Measurements from ENCODE around the gene MAPKAP1. TPM values are rescaled to one million over a fixed set of nuclear protein-coding genes. Genes with fewer than 3 reads are reported as not detected.
A peak's percentile ranks its signal among the peaks of the same experiment; 100 is the strongest.

Gene MAPKAP1
- total and polyA plus RNA-seq, 2 of the 13 experiments (the other 11 are each of a cell fraction or from before 2014, with no cell fraction given): 45.0 to 64.3 TPM

GRCh38 chr9:125746017-125746773, 39.2 kb upstream of the MAPKAP1 start (continued):
- peak; percentile 82 for TF ChIP-seq ZNF280D (CRISPR knock-in tag; IDR thresholded peaks at IDR 0.05)
- peak; percentile 87 for TF ChIP-seq ZNF160 (CRISPR knock-in tag; IDR thresholded peaks at IDR 0.05)
- TF ChIP-seq ZNF383 (CRISPR knock-in tag; IDR thresholded peaks at IDR 0.05; ENCODE audit: borderline replicate concordance): no peak
- TF ChIP-seq HOXA7 (CRISPR knock-in tag; IDR thresholded peaks at IDR 0.05): no peak
- TF ChIP-seq ZNF143 (CRISPR knock-in tag; IDR thresholded peaks at IDR 0.05): peak; percentile 71
- TF ChIP-seq, protein P1, sequence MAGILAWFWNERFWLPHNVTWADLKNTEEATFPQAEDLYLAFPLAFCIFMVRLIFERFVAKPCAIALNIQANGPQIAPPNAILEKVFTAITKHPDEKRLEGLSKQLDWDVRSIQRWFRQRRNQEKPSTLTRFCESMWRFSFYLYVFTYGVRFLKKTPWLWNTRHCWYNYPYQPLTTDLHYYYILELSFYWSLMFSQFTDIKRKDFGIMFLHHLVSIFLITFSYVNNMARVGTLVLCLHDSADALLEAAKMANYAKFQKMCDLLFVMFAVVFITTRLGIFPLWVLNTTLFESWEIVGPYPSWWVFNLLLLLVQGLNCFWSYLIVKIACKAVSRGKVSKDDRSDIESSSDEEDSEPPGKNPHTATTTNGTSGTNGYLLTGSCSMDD (CRISPR knock-in tag; IDR thresholded peaks at IDR 0.05): peak; percentile 82; the same call in 1 of the 2 replicates
- TF ChIP-seq RFX5 (IDR thresholded peaks at IDR 0.05; ENCODE audit: low read depth, low read length): no peak
- TF ChIP-seq GRHL1 (CRISPR knock-in tag; conservative IDR thresholded peaks at IDR 0.05): peak; percentile 27; the same call in 1 of the 2 replicates
- no peak for TF ChIP-seq ZNF615 (CRISPR knock-in tag; IDR thresholded peaks at IDR 0.05; ENCODE audit: borderline replicate concordance)
- peak; percentile 95 for TF ChIP-seq ZNF678 (CRISPR knock-in tag; IDR thresholded peaks at IDR 0.05)
- TF ChIP-seq ZNF34 (CRISPR knock-in tag; IDR thresholded peaks at IDR 0.05; ENCODE audit: borderline replicate concordance): no peak; the same call in 1 of the 2 replicates
- peak; percentile 41; the same call in 1 of the 2 replicates for TF ChIP-seq NFE2 (CRISPR knock-in tag; IDR thresholded peaks at IDR 0.05)
- TF ChIP-seq CHD4 (IDR thresholded peaks at IDR 0.05; ENCODE audit: borderline replicate concordance, low read length): no peak
- TF ChIP-seq ZNF570 (CRISPR knock-in tag; IDR thresholded peaks at IDR 0.05; ENCODE audit: borderline replicate concordance): peak; percentile 92; the same call in 1 of the 2 replicates
- TF ChIP-seq ZNF501 (CRISPR knock-in tag; IDR thresholded peaks at IDR 0.05): peak; percentile 95
- TF ChIP-seq HIVEP1 (CRISPR knock-in tag; IDR thresholded peaks at IDR 0.05): peak; percentile 92
- peak; percentile 65 for TF ChIP-seq SAP130 (CRISPR knock-in tag; IDR thresholded peaks at IDR 0.05; ENCODE audit: low read depth)
- TF ChIP-seq ESRRA (CRISPR knock-in tag; IDR thresholded peaks at IDR 0.05; ENCODE audit: low read depth): peak; percentile 77
- TF ChIP-seq MAFG (CRISPR knock-in tag; IDR thresholded peaks at IDR 0.05): no peak
- no peak for TF ChIP-seq HNRNPH1 (optimal IDR thresholded peaks at IDR 0.05; ENCODE audit: low read depth, low read length)
- TF ChIP-seq DPF2 (CRISPR knock-in tag; IDR thresholded peaks at IDR 0.05; ENCODE audit: borderline replicate concordance, low read depth): no peak
- no peak; the same call in none of the 2 replicates for TF ChIP-seq PPARG (CRISPR knock-in tag; conservative IDR thresholded peaks at IDR 0.05)
- peak; percentile 60; the same call in 1 of the 2 replicates for TF ChIP-seq ZNF816 (CRISPR knock-in tag; IDR thresholded peaks at IDR 0.05; ENCODE audit: borderline replicate concordance)

Data from HepG2 (cell line).